Adrenal gland (tissue), 12 donors: Measurements from ENCODE around the gene ANK2. TPM values are rescaled to one million over a fixed set of nuclear protein-coding genes. Genes with fewer than 3 reads are reported as not detected.

Experiments
- DNase-seq, 7 donors: peaks; one replicate each; pipeline ENCODE4 v3.0.0-alpha.2; 2019 to 2020
- H3K27ac ChIP-seq, 5 donors: fragments of 200-600 bp; sonication (generic) in 4 of 5; 1 replicate in 3 of 5; 2 replicates in 2 of 5; pipeline versions ENCODE4 v1.5.1 to v1.8.0; 2016 to 2020; ENCODE audit warnings: mild to moderate bottlenecking in 1 of 5
- H3K27me3 ChIP-seq: fragments of 200-600 bp; 2 replicates; pipeline ENCODE4 v1.8.0; 2021
- H3K36me3 ChIP-seq, 2 donors: fragments of 200-600 bp; replicated peaks in 1 of 2; 1 replicate in 1 of 2; 2 replicates in 1 of 2; pipeline versions ENCODE4 v1.5.1 to v1.8.0; 2018 to 2022
- H3K4me1 ChIP-seq, 2 donors: fragments of 200-600 bp; replicated peaks in 1 of 2; 1 replicate in 1 of 2; 2 replicates in 1 of 2; pipeline versions ENCODE4 v1.5.1 to v1.8.0; 2018 to 2021
- H3K4me3 ChIP-seq, 4 donors: fragments of 200-600 bp; sonication (generic) in 3 of 4; one replicate each; pipeline ENCODE4 v1.5.1; 2016 to 2018
- H3K9me3 ChIP-seq, 3 donors: fragments of 200-600 bp; sonication (generic) in 1 of 3; replicated peaks in 1 of 3; 1 replicate in 2 of 3; 2 replicates in 1 of 3; pipeline versions ENCODE4 v1.5.1 to v1.8.0; 2016 to 2021
- CTCF ChIP-seq, 6 experiments: fragments of 450-650 bp in 4 of 6; fragments of 200-600 bp in 2 of 6; sonication (generic) in 1 of 6; IDR thresholded peaks; 1 replicate in 5 of 6; 2 replicates in 1 of 6; pipeline versions ENCODE4 v1.5.1 to v1.8.0; 2016 to 2021; ENCODE audit warnings: antibody characterized with exemption in 6 of 6, mild to moderate bottlenecking in 2 of 6, moderate library complexity in 1 of 6
- POLR2A ChIP-seq, 2 donors: fragments of 450-650 bp; IDR thresholded peaks; one replicate each; pipeline ENCODE4 v1.6.1; 2017; ENCODE audit warnings: antibody characterized with exemption in 2 of 2, mild to moderate bottlenecking in 2 of 2, moderate library complexity in 1 of 2
- WGBS, 4 donors: extraction: QIAGEN DNeasy Blood & Tissue Kit in 2 of 4; methylation state at CpG; one replicate each; pipeline versions ENCODE4 v1.1.5 to v1.1.7; 2013 to 2017; 5-methylcytosine and 5-hydroxymethylcytosine counted together
- intact Hi-C, 2 donors: fragments of 100-400 bp; cut with DNase I; formaldehyde crosslinking; loops; one replicate each; pipeline versions ENCODE4 v1.14.1 to v1.15.0; 2022 to 2023
- polyA plus RNA-seq, 3 donors: library from polyadenylated mRNA; stranded (reverse); fragments of 200-250 nt in 2 of 3; fragments of 350-450 nt in 1 of 3; fragmentation: Illumina TruSeq in 1 of 3; extraction: RNeasy Lipid Tissue Mini Kit (QIAGEN cat#74804) in 1 of 3; gene quantifications; one replicate each; pipeline ENCODE4 v1.2.3, GENCODE V29; 2013 to 2014
- total RNA-seq, 9 donors: library from RNA; depleted of rRNA in 4 of 9; stranded (reverse); fragments of >200 nt in 4 of 9; fragments of 120-200 nt in 1 of 9; fragmentation: NEBNext Ultra II Directional in 1 of 9; extraction: Animal tissue kit (Norgen Biotek cat#: 25700) in 1 of 9; gene quantifications; one replicate each; pipeline versions ENCODE4 v1.1.0 to v1.2.4, GENCODE V29; 2013 to 2023
- donor health status: healthy with polysubstance abuse.
- donor health status: Bipolar disorder and iron deficiency.
- donor health status: DM: yes; HTN: yes; CAD: no.
- donor health status: DM: no; HTN: no; CAD: no.
- donor health status: DM: no; HTN: no; CAD: no.
- donor health status: DM: yes; HTN: yes; CAD: no.

The ANK2 gene
- total and polyA plus RNA-seq, 12 donors: 6.5 to 229 (median 56.1) TPM

GRCh38 chr4:113276464-113277170 lies 227.2 kb downstream of the ANK2 start:
- no peak overlapping the region for H3K27ac ChIP-seq
- H3K4me1 ChIP-seq: no peaks in the 10 kb centered on the region
- intact Hi-C loops: no loop called here
- WGBS, 4 donors: 74 to 80% (median 78%) methylated on average over 7 of the region's 7 CpGs
- no peaks in the 10 kb centered on the region for H3K9me3 ChIP-seq
- H3K27me3 ChIP-seq: no peaks in the 10 kb centered on the region
- peaks cover 0 to 4% of the 10 kb centered on the region in 2 donors for H3K36me3 ChIP-seq
- H3K4me3 ChIP-seq: no peak overlapping the region
- DNase-seq: no peak
- no peak for TF ChIP-seq CTCF (IDR thresholded peaks at IDR 0.05)
- no peak for TF ChIP-seq POLR2A (IDR thresholded peaks at IDR 0.05)

- peak in 5 of 6 experiments; percentile 29 to 61 (median 55) for TF ChIP-seq CTCF (IDR thresholded peaks at IDR 0.05)
- no peak for TF ChIP-seq POLR2A (IDR thresholded peaks at IDR 0.05)
- Histone ChIP-seq H3K9me3 (no peaks in the 10 kb centered on the region), H3K27ac (no peak overlapping the region), H3K4me1 (no peaks in the 10 kb centered on the region), H3K27me3 (no peaks in the 10 kb centered on the region), H3K4me3 (no peak overlapping the region), H3K36me3 (peaks cover 0 to 11% of the 10 kb centered on the region in 2 donors)
- DNase-seq: peak; percentile 33 to 74 (median 41)
- WGBS, 4 donors: 47 to 64% (median 54%) methylated on average over 8 of the region's 8 CpGs
- intact Hi-C loops: no loop called here
These were observed 229.0 kb downstream of the ANK2 start for GRCh38 chr4:113278324-113278934.

- H3K4me3 ChIP-seq: no peak overlapping the region
- no peaks in the 10 kb centered on the region for H3K4me1 ChIP-seq
- 79 to 95% (median 92%) methylated on average over 4 of the region's 4 CpGs for WGBS, 4 donors
- no peaks in the 10 kb centered on the region for H3K9me3 ChIP-seq
- intact Hi-C loops: no loop called here
- TF ChIP-seq POLR2A (IDR thresholded peaks at IDR 0.05) (no peak), CTCF (IDR thresholded peaks at IDR 0.05) (no peak)
- H3K36me3 ChIP-seq: peaks cover 0 to 6% of the 10 kb centered on the region in 2 donors
- no peak overlapping the region for H3K27ac ChIP-seq
- H3K27me3 ChIP-seq: no peaks in the 10 kb centered on the region
- no peak for DNase-seq
These were observed 236.0 kb downstream of the ANK2 start for GRCh38 chr4:113285501-113285900.

- no peak overlapping the region for H3K27ac ChIP-seq
- TF ChIP-seq CTCF (IDR thresholded peaks at IDR 0.05): no peak
- no peak for TF ChIP-seq POLR2A (IDR thresholded peaks at IDR 0.05)
- H3K4me1 ChIP-seq: no peaks in the 10 kb centered on the region
- intact Hi-C loops: no loop called here
- no peak overlapping the region for H3K4me3 ChIP-seq
- peaks cover 0 to 2% of the 10 kb centered on the region in 2 donors for H3K36me3 ChIP-seq
- no peaks in the 10 kb centered on the region for H3K9me3 ChIP-seq
- no peaks in the 10 kb centered on the region for H3K27me3 ChIP-seq
- WGBS, 4 donors: 82 to 94% (median 92%) methylated on average over 2 of the region's 2 CpGs
- DNase-seq: no peak
These were observed 238.8 kb downstream of the ANK2 start for GRCh38 chr4:113288257-113288656.
